GM21447 (cell line): ENCODE results near the gene MERTK.
"Not testable (repeated sequence)": the region's sequence is repeated elsewhere in the genome, so short reads cannot be mapped to it uniquely, and the experiment has no call there.

Experiments
- ATAC-seq: cut with Tn5 transposase; IDR thresholded peaks from one replicate; pipeline ENCODE4 v1.9.1; 2021; ENCODE audit not compliant: unreplicated experiment

The MERTK gene

DNA sequence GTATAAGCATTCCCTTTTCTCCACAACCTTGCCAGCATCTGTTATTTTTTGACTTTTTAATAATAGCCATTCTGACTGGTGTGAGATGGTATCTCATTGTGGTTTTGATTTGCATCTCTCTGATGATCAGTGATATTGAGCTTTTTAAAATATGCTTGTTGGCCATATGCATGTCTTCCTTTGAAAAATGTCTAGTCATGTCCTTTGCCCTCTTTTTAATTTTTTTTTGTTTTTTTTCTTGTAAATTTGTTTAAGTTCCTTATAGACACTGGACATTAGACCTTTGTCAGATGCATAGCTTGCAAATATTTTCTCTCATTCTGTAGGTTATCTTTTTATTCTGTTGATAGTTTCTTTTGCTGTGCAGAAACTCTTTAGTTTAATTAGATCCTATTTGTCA is 171.4 kb downstream of the MERTK start:
- ATAC-seq, result not testable (repeated sequence)

DNA sequence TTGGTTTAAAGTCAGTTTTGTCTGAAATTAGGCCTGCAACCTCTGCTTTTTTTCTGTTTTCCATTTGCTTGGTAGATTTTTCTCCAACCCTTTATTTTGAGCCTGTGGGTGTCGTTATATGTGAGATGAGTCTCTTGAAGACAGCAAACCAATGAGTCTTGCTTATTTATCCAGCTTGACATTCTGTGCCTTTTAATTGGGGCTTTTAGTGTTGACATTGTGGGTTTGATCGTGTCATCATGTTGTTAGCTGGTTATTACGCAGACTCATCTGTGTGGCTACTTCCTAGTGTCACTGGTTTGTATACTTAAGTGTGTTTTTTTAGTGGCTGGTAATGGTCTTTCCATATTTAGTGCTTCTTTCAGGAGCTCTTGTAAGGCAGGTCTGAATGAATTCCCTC is 175.5 kb downstream of the MERTK start:
- no peak for ATAC-seq

DNA sequence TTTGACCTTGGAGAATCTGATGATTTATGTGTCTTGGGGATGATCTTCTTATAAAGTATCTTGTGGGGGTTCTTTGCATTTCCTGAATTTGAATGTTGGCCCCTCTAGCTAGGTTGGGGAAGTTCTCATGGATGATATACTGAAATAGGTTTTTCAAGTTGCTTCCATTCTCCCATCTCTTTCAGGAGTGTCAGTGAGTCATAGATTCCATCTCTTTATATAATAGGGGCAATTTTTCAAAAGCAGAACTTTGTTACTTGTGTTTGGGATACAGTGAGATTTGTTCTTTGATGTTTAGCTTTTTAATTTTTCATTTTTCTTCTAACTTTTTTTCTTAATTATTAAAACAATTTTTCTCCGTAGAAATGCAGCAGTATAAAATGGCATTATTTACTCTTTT is 176.1 kb downstream of the MERTK start:
- ATAC-seq, result no peak

DNA sequence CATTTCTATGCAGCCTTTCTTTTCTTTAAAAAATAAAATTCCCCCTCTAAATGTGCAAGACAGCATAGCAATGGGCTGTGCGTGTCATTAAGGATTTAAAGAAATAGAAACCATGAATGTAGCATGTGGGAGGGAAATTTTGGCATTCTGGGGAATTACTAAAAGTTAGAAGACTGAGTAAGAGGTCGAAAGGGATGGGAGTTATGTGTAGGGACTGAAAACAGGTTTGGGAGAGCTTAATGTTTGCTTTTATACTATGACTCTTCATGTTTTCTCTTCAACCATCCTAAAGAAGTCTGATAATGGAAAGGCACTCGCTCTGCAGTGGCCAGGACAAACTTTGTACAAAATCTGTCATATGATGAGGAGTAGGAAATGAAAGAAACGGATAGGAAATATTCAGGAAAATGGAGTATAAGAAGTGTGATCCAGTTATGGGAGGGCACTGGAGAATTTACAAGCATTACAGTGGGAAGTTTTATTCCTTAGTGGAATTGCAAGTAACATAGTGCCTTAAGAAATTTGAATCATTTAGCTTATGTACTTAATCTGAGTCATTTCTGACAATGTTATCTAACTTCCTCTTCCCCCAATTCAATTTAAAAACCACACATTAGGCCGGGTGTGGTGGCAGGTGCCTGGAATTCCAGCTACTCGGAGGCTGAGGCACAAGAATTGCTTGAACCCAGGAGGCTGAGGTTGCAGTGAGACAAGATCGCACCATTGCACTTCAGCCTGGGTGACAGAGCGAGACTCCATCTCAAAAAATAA is 177.3 kb downstream of the MERTK start:
- no peak for ATAC-seq

DNA sequence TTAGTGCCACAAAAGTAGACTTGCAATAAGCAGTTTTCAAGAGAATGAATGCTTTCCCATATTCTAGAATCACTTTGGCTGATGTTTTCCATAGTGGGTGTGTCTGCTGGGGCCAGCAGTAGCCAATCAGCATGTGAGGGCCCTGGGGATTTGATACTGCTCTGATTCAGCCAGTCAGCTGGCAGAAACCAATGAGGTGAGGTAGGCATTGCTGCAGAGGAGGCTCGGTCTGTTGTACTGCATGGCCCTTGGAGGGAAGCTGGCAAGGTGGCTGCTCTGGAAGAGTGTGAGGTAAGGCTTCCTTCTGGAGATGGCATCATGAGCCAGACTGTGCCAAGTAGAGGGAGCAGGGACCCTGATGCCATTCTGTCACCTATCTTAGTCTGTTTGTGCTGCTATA is 179.4 kb downstream of the MERTK start:
- ATAC-seq, result no peak
